Vagina (tissue), 2 donors: Measurements from ENCODE around the gene XK.

Experiments used
- CTCF ChIP-seq, 3 experiments: fragments of 450-650 bp in 2 of 3; fragments of 200-600 bp in 1 of 3; sonication (generic) in 1 of 3; IDR thresholded peaks; one replicate each; pipeline ENCODE4 v1.5.1; 2017 to 2019; ENCODE audit warnings: antibody characterized with exemption in 3 of 3, mild to moderate bottlenecking in 2 of 3, moderate library complexity in 2 of 3
- POLR2A ChIP-seq, 2 donors: fragments of 450-650 bp; IDR thresholded peaks; one replicate each; pipeline ENCODE4 v1.6.1; 2017; ENCODE audit warnings: antibody characterized with exemption in 2 of 2, mild to moderate bottlenecking in 2 of 2, moderate library complexity in 2 of 2
- POLR2AphosphoS5 ChIP-seq, 2 donors: sonication (generic); formaldehyde crosslinking; IDR thresholded peaks; one replicate each; pipeline ENCODE4 v1.9.0; 2017; ENCODE audit warnings: antibody characterized with exemption in 2 of 2, mild to moderate bottlenecking in 2 of 2, low read depth in 1 of 2; ENCODE audit not compliant: insufficient read depth in 1 of 2

- TF ChIP-seq POLR2A (IDR thresholded peaks at IDR 0.05) (no peak), CTCF (IDR thresholded peaks at IDR 0.05) (no peak), POLR2AphosphoS5 (IDR thresholded peaks at IDR 0.05; ENCODE audit: insufficient read depth in 1 of 2, low read depth in 1 of 2) (no peak)
Measured at GRCh38 chrX:37752281-37752680, 66.7 kb downstream of the XK start.
